WERI-Rb-1 (cell line): ENCODE data around the gene RPTOR.

Experiments used
- DNase-seq: peaks from one replicate; pipeline ENCODE4 v3.0.0-alpha.2; 2020
- H3K27ac ChIP-seq: fragments of 250-450 bp; sonication (Bioruptor Pico); 2 replicates; pipeline ENCODE4 v1.5.1; 2020; ENCODE audit warnings: mild to moderate bottlenecking, moderate library complexity
- H3K27me3 ChIP-seq: fragments of 250-450 bp; sonication (Bioruptor Pico); 2 replicates; pipeline ENCODE4 v1.5.1; 2021; ENCODE audit warnings: mild to moderate bottlenecking, low read depth, moderate library complexity; ENCODE audit not compliant: insufficient read depth, severe bottlenecking
- H3K36me3 ChIP-seq: fragments of 250-450 bp; sonication (Bioruptor Pico); 2 replicates; pipeline ENCODE4 v1.5.1; 2020; ENCODE audit warnings: mild to moderate bottlenecking, moderate library complexity
- H3K4me3 ChIP-seq: 2 replicates; pipeline ENCODE4 v1.5.1; 2011; ENCODE audit warnings: low read depth, mild to moderate bottlenecking, control low read depth, low read length
- H3K9me3 ChIP-seq: fragments of 250-450 bp; sonication (Bioruptor Pico); 2 replicates; pipeline ENCODE4 v1.5.1; 2021; ENCODE audit warnings: mild to moderate bottlenecking, moderate library complexity; ENCODE audit not compliant: severe bottlenecking
- CTCF ChIP-seq: IDR thresholded peaks from 2 replicates; pipeline ENCODE4 v1.5.1; 2011; ENCODE audit warnings: low read depth, mild to moderate bottlenecking, control low read depth, inconsistent platforms, low read length

The RPTOR gene

GRCh38 chr17:80781807-80782277 lies 237.2 kb downstream of the RPTOR start:
- peaks cover 10% of the 10 kb centered on the region for H3K36me3 ChIP-seq
- H3K27ac ChIP-seq: no peak overlapping the region
- H3K9me3 ChIP-seq: no peaks in the 10 kb centered on the region
- TF ChIP-seq CTCF: no peak
- no peak overlapping the region for H3K4me3 ChIP-seq
- H3K27me3 ChIP-seq: no peaks in the 10 kb centered on the region
- DNase-seq: no peak

- Histone ChIP-seq H3K27me3 (no peaks in the 10 kb centered on the region), H3K4me3 (no peak overlapping the region), H3K9me3 (no peaks in the 10 kb centered on the region), H3K27ac (no peak overlapping the region), H3K36me3 (peaks cover 10% of the 10 kb centered on the region)
- no peak for TF ChIP-seq CTCF
- DNase-seq: no peak
Measured at GRCh38 chr17:80782536-80783427, 238.1 kb downstream of the RPTOR start.

GRCh38 chr17:80783486-80783885 lies 238.8 kb downstream of the RPTOR start:
- H3K4me3 ChIP-seq: no peak overlapping the region
- H3K27ac ChIP-seq: no peak overlapping the region
- no peak for DNase-seq
- H3K9me3 ChIP-seq: no peaks in the 10 kb centered on the region
- H3K36me3 ChIP-seq: peaks cover 10% of the 10 kb centered on the region
- TF ChIP-seq CTCF: no peak
- no peaks in the 10 kb centered on the region for H3K27me3 ChIP-seq

GRCh38 chr17:80783971-80784370 lies 239.3 kb downstream of the RPTOR start:
- H3K27me3 ChIP-seq: no peaks in the 10 kb centered on the region
- TF ChIP-seq CTCF: no peak
- DNase-seq: no peak
- H3K36me3 ChIP-seq: peaks cover 10% of the 10 kb centered on the region
- no peak overlapping the region for H3K27ac ChIP-seq
- H3K9me3 ChIP-seq: no peaks in the 10 kb centered on the region
- H3K4me3 ChIP-seq: no peak overlapping the region

GRCh38 chr17:80785477-80786178 lies 241.0 kb downstream of the RPTOR start:
- Histone ChIP-seq H3K27me3 (no peaks in the 10 kb centered on the region), H3K36me3 (peaks cover 6% of the 10 kb centered on the region), H3K27ac (no peak overlapping the region), H3K9me3 (no peaks in the 10 kb centered on the region), H3K4me3 (no peak overlapping the region)
- no peak for TF ChIP-seq CTCF
- DNase-seq: no peak
